Measurements from ENCODE around the gene STYXL1. TPM values are rescaled to one million over a fixed set of nuclear protein-coding genes. Genes with fewer than 3 reads are reported as not detected.

STYXL1 gene
- total RNA-seq, 1 donor from 2014 or later = 38.8 TPM

- no peak for TF ChIP-seq CTCF (conservative IDR thresholded peaks at IDR 0.05)
- Mint-ChIP-seq H3K27ac (ENCODE audit: unreplicated experiment) (no peak overlapping the region), H3K9me3 (no peaks in the 10 kb centered on the region), H3K4me1 (no peaks in the 10 kb centered on the region), H3K4me3 (no peak overlapping the region), H3K36me3 (ENCODE audit: low read depth) (peaks cover 4% of the 10 kb centered on the region), H3K27me3 (ENCODE audit: low read depth) (no peaks in the 10 kb centered on the region)
- no peak for DNase-seq (ENCODE audit: low read depth, low spot score)
Observed at GRCh38 chr7:76066716-76067503, 19.1 kb upstream of the STYXL1 start.

- H3K9me3 Mint-ChIP-seq = no peaks in the 10 kb centered on the region
- H3K4me3 Mint-ChIP-seq = no peak overlapping the region
- peaks cover 5% of the 10 kb centered on the region for H3K36me3 Mint-ChIP-seq (ENCODE audit: low read depth)
- no peaks in the 10 kb centered on the region for H3K27me3 Mint-ChIP-seq (ENCODE audit: low read depth)
- H3K27ac Mint-ChIP-seq (ENCODE audit: unreplicated experiment) = no peak overlapping the region
- DNase-seq (ENCODE audit: low read depth, low spot score) = no peak
- no peaks in the 10 kb centered on the region for H3K4me1 Mint-ChIP-seq
- TF ChIP-seq CTCF (conservative IDR thresholded peaks at IDR 0.05) = no peak
Observed at GRCh38 chr7:76065016-76065612, 17.3 kb upstream of the STYXL1 start.

- H3K36me3 Mint-ChIP-seq (ENCODE audit: low read depth) = peaks cover 5% of the 10 kb centered on the region
- no peaks in the 10 kb centered on the region for H3K4me1 Mint-ChIP-seq
- no peak overlapping the region for H3K4me3 Mint-ChIP-seq
- H3K27me3 Mint-ChIP-seq (ENCODE audit: low read depth) = no peaks in the 10 kb centered on the region
- H3K27ac Mint-ChIP-seq (ENCODE audit: unreplicated experiment) = no peak overlapping the region
- no peaks in the 10 kb centered on the region for H3K9me3 Mint-ChIP-seq
- no peak for TF ChIP-seq CTCF (conservative IDR thresholded peaks at IDR 0.05)
- no peak for DNase-seq (ENCODE audit: low read depth, low spot score)
Observed at GRCh38 chr7:76064208-76064970, 16.6 kb upstream of the STYXL1 start.

- no peak for DNase-seq (ENCODE audit: low read depth, low spot score)
- Mint-ChIP-seq H3K4me3 (no peak overlapping the region), H3K36me3 (ENCODE audit: low read depth) (peaks cover 5% of the 10 kb centered on the region), H3K27me3 (ENCODE audit: low read depth) (no peaks in the 10 kb centered on the region), H3K27ac (ENCODE audit: unreplicated experiment) (no peak overlapping the region), H3K9me3 (no peaks in the 10 kb centered on the region), H3K4me1 (no peaks in the 10 kb centered on the region)
- no peak for TF ChIP-seq CTCF (conservative IDR thresholded peaks at IDR 0.05)
Observed at GRCh38 chr7:76063525-76063924, 15.7 kb upstream of the STYXL1 start.

GRCh38 chr7:76063114-76063513 lies 15.3 kb upstream of the STYXL1 start:
- Mint-ChIP-seq H3K27ac (ENCODE audit: unreplicated experiment) (no peak overlapping the region), H3K9me3 (no peaks in the 10 kb centered on the region), H3K36me3 (ENCODE audit: low read depth) (peaks cover 5% of the 10 kb centered on the region), H3K4me1 (no peaks in the 10 kb centered on the region), H3K4me3 (no peak overlapping the region), H3K27me3 (ENCODE audit: low read depth) (no peaks in the 10 kb centered on the region)
- no peak for TF ChIP-seq CTCF (conservative IDR thresholded peaks at IDR 0.05)
- DNase-seq (ENCODE audit: low read depth, low spot score) = no peak

Measured in neural crest cell (in vitro differentiated cells).